ENCODE results near the gene POLE. TPM values are rescaled to one million over a fixed set of nuclear protein-coding genes. Genes with fewer than 3 reads are reported as not detected.
"Not testable (repeated sequence)": the region's sequence is repeated elsewhere in the genome, so short reads cannot be mapped to it uniquely, and the experiment has no call there.

Gene POLE
- total RNA-seq, 1 donor from 2014 or later = 14.9 TPM

- no peak for DNase-seq (ENCODE audit: low spot score)
Observed at GRCh38 chr12:132615579-132616038, 71.5 kb downstream of the POLE start.

GRCh38 chr12:132614861-132615578 lies 72.1 kb downstream of the POLE start:
- DNase-seq (ENCODE audit: low spot score) = peak; percentile 82

GRCh38 chr12:132614029-132614428 lies 73.1 kb downstream of the POLE start:
- DNase-seq (ENCODE audit: low spot score) = no peak

GRCh38 chr12:132611620-132612019 lies 75.5 kb downstream of the POLE start:
- no peak for DNase-seq (ENCODE audit: low spot score)

GRCh38 chr12:132610866-132611602 lies 76.1 kb downstream of the POLE start:
- DNase-seq (ENCODE audit: low spot score) = no peak

GRCh38 chr12:132610051-132610759 lies 76.9 kb downstream of the POLE start, which contains the start of gene LRCOL1:
Gene LRCOL1, minus strand, starts transcription at chr12:132610582. Its CDS starts 4,331 bp downstream, at chr12:132606251.
- no peak for DNase-seq (ENCODE audit: low spot score)

- DNase-seq (ENCODE audit: low spot score) = no peak
Observed at GRCh38 chr12:132608231-132609171, 78.6 kb downstream of the POLE start.

GRCh38 chr12:132606927-132607326 lies 80.2 kb downstream of the POLE start:
- no peak for DNase-seq (ENCODE audit: low spot score)

- no peak for DNase-seq (ENCODE audit: low spot score)
Observed at GRCh38 chr12:132606466-132606865, 80.7 kb downstream of the POLE start.

GRCh38 chr12:132605892-132606291 lies 81.2 kb downstream of the POLE start:
- no peak for DNase-seq (ENCODE audit: low spot score)

GRCh38 chr12:132604668-132605441 lies 82.3 kb downstream of the POLE start:
- DNase-seq (ENCODE audit: low spot score) = no peak

GRCh38 chr12:132604151-132604618 lies 83.0 kb downstream of the POLE start:
- peak; percentile 41 for DNase-seq (ENCODE audit: low spot score)

GRCh38 chr12:132603240-132604150 lies 83.6 kb downstream of the POLE start:
- no peak for DNase-seq (ENCODE audit: low spot score)

GRCh38 chr12:132602572-132603239 lies 84.4 kb downstream of the POLE start:
- peak; percentile 24 for DNase-seq (ENCODE audit: low spot score)

GRCh38 chr12:132601171-132601883 lies 85.8 kb downstream of the POLE start:
- DNase-seq (ENCODE audit: low spot score) = no peak

- peak; percentile 79 for DNase-seq (ENCODE audit: low spot score)
Observed at GRCh38 chr12:132600048-132601032, 86.8 kb downstream of the POLE start.

GRCh38 chr12:132599502-132599901 lies 87.6 kb downstream of the POLE start:
- DNase-seq (ENCODE audit: low spot score) = not testable (repeated sequence)
